Left lung (tissue), 10 donors: ENCODE results near the gene RASGEF1B. TPM values are rescaled to one million over a fixed set of nuclear protein-coding genes. Genes with fewer than 3 reads are reported as not detected.

Source experiments
- ATAC-seq: fragments of 200-7000 bp; cut with Tn5 transposase; one replicate; pipeline ENCODE4 v1.9.1; 2020; ENCODE audit warnings: moderate library complexity
- DNase-seq, 4 donors: peaks; one replicate each; pipeline ENCODE4 v3.0.0-alpha.2; 2013 to 2020
- H3K27ac ChIP-seq, 2 donors: fragments of 200-600 bp; sonication (generic) in 1 of 2; one replicate each; pipeline versions ENCODE4 v1.5.0 to v1.8.0; 2020 to 2021
- H3K27me3 ChIP-seq, 2 donors: fragments of 200-600 bp; sonication (generic) in 1 of 2; one replicate each; pipeline versions ENCODE4 v1.5.0 to v1.8.0; 2020 to 2021
- H3K36me3 ChIP-seq, 2 donors: fragments of 200-600 bp; sonication (generic) in 1 of 2; one replicate each; pipeline versions ENCODE4 v1.5.0 to v1.8.0; 2020 to 2021
- H3K4me1 ChIP-seq, 2 donors: fragments of 200-600 bp; one replicate each; pipeline ENCODE4 v1.8.0; 2021
- H3K4me3 ChIP-seq, 2 donors: fragments of 200-600 bp; sonication (generic) in 1 of 2; one replicate each; pipeline versions ENCODE4 v1.5.0 to v1.8.0; 2020 to 2021; ENCODE audit warnings: mild to moderate bottlenecking in 1 of 2
- H3K9me3 ChIP-seq, 2 donors: fragments of 200-600 bp; sonication (generic) in 1 of 2; one replicate each; pipeline versions ENCODE4 v1.5.0 to v1.8.0; 2020 to 2021
- intact Hi-C, 2 donors: fragments of 100-400 bp; cut with DNase I; formaldehyde crosslinking; loops; one replicate each; pipeline versions ENCODE4 v1.11.2 to v1.14.2; 2022
- polyA plus RNA-seq, 6 donors: library from polyadenylated mRNA; unstranded; fragments of 120-200 nt; gene quantifications; one replicate each; pipeline ENCODE4 v1.2.1, GENCODE V29; 2013; ENCODE audit not compliant: insufficient read length in 6 of 6
- total RNA-seq, 2 donors: library from RNA; stranded (reverse); fragmentation: NEBNext Ultra II Directional; extraction: Animal tissue kit (Norgen Biotek cat#: 25700); gene quantifications; one replicate each; pipeline ENCODE4 v1.2.1, GENCODE V29; 2021
- TF ChIP-seq, protein P1 (sequence below), 2 donors: fragments of 200-600 bp; sonication (generic) in 1 of 2; IDR thresholded peaks; one replicate each; pipeline versions ENCODE4 v1.5.0 to v1.8.0; 2021; ENCODE audit warnings: antibody characterized with exemption in 2 of 2
- donor health status: DM: no; HTN: yes; CAD: no.
- donor health status: DM: no; HTN: no; CAD: no.

The RASGEF1B gene
- total and polyA plus RNA-seq, 8 donors = 8.4 to 34.7 (median 12.5) TPM

DNA sequence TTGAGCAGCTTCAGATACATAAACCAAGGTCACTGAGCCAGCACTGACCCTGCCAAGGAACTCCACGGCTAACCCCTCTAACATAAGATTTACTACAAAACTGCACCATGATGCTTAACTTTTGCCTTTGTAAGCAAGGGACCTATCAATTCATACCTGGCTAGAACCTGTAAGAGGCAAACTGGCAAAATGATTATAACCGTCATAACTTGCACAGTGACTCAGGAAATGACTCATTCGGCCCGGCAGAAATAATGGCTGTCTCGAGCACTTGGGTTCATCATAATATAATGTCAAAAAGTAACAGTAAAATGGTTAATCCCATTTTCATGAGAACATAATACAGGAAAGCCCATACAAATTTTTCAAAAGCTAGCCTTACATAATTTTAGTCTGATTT, 17.2 kb downstream of the RASGEF1B start:
- TF ChIP-seq, protein P1, sequence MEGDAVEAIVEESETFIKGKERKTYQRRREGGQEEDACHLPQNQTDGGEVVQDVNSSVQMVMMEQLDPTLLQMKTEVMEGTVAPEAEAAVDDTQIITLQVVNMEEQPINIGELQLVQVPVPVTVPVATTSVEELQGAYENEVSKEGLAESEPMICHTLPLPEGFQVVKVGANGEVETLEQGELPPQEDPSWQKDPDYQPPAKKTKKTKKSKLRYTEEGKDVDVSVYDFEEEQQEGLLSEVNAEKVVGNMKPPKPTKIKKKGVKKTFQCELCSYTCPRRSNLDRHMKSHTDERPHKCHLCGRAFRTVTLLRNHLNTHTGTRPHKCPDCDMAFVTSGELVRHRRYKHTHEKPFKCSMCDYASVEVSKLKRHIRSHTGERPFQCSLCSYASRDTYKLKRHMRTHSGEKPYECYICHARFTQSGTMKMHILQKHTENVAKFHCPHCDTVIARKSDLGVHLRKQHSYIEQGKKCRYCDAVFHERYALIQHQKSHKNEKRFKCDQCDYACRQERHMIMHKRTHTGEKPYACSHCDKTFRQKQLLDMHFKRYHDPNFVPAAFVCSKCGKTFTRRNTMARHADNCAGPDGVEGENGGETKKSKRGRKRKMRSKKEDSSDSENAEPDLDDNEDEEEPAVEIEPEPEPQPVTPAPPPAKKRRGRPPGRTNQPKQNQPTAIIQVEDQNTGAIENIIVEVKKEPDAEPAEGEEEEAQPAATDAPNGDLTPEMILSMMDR (IDR thresholded peaks at IDR 0.05) = no peak
- Histone ChIP-seq H3K4me3 (no peak overlapping the region), H3K9me3 (no peaks in the 10 kb centered on the region), H3K27ac (no peak overlapping the region), H3K27me3 (no peaks in the 10 kb centered on the region), H3K4me1 (peaks cover 0 to 10% of the 10 kb centered on the region in 2 donors), H3K36me3 (peaks cover 0 to 83% of the 10 kb centered on the region in 2 donors)
- intact Hi-C loops = no loop called here
- no peak for DNase-seq
- ATAC-seq = no peak

- H3K4me3 ChIP-seq = no peak overlapping the region
- TF ChIP-seq, protein P1 (IDR thresholded peaks at IDR 0.05) = no peak
- peaks cover 0 to 10% of the 10 kb centered on the region in 2 donors for H3K4me1 ChIP-seq
- H3K27ac ChIP-seq = no peak overlapping the region
- no peaks in the 10 kb centered on the region for H3K9me3 ChIP-seq
- intact Hi-C loops = no loop called here
- peaks cover 0 to 81% of the 10 kb centered on the region in 2 donors for H3K36me3 ChIP-seq
- ATAC-seq = no peak
- H3K27me3 ChIP-seq = no peaks in the 10 kb centered on the region
- DNase-seq = no peak
These were observed 18.7 kb downstream of the RASGEF1B start for GRCh38 chr4:81453024-81453423.

DNA sequence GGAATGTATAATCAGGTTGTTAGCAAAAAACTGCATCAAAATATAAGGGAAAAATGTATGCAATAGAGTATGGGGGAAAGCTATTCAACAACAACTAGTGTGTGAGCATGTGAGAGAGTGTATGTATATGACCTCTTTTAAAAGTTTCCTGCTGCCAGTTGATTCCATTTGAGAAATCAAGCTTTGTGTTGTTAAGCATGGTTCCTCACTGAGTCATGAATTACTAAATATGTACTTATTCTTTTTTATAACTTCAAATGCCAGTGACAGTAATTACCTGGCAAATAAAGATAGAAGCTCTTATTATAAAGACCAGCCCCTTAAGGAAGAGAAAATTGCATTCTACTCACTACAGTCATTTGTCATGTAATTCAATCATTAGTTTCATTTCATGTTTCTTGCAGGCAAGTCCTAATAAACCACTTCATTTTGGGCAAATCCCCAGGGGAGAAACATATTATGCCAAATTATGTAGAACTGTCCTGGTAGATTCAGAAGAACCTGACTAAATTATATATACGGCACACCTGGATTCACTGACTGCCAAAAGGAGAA, 19.2 kb downstream of the RASGEF1B start:
- peak; percentile 70 for ATAC-seq
- TF ChIP-seq, protein P1 (IDR thresholded peaks at IDR 0.05) = no peak
- intact Hi-C loops = no loop called here

GRCh38 chr4:81449015-81449414, 22.7 kb downstream of the RASGEF1B start:
- no peak for DNase-seq
- no peak overlapping the region for H3K27ac ChIP-seq
- peaks cover 0 to 97% of the 10 kb centered on the region in 2 donors for H3K36me3 ChIP-seq
- ATAC-seq = no peak
- no peak overlapping the region for H3K4me3 ChIP-seq
- H3K27me3 ChIP-seq = no peaks in the 10 kb centered on the region
- TF ChIP-seq, protein P1 (IDR thresholded peaks at IDR 0.05) = no peak
- no peaks in the 10 kb centered on the region for H3K4me1 ChIP-seq
- H3K9me3 ChIP-seq = no peaks in the 10 kb centered on the region
- intact Hi-C loops = no loop called here

More for the DNA sequence above, 19.2 kb downstream of the RASGEF1B start:
- Histone ChIP-seq H3K27ac (no peak overlapping the region), H3K36me3 (peaks cover 0 to 85% of the 10 kb centered on the region in 2 donors), H3K4me3 (no peak overlapping the region), H3K4me1 (peaks cover 0 to 10% of the 10 kb centered on the region in 2 donors), H3K27me3 (no peaks in the 10 kb centered on the region), H3K9me3 (no peaks in the 10 kb centered on the region)
- no peak for DNase-seq

DNA sequence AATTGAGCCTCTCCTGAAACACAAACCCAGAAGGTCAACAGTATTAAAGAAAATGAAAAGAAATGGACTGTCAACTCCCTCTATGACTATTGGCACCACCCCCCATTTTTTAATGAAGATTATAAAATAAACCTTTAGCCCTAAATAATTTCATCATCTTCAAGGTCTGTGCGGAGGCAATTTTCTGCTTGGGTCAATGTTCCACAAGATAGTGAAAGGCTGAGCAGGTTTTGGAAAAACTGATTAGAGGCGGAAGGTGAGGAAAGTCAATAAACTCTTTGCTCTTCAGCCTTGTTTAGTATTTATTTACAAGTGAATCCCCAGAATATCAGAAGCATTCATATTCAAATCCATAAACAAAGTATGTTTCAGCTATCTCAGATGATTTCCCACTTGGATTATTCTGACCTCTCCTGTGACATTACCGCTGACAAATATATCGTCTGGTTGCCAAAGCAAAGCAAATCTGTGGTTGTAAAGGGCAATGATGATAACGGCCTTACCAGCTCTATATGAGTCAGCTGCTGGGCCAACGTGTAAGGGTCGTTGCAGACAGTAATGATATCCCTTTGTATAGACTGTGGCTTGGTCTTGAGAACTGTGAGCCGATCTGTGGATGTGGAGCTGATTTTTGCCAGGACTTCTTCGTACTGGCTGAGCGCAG, 24.0 kb downstream of the RASGEF1B start:
- ATAC-seq (no peak), DNase-seq (no peak)
- H3K4me1 ChIP-seq = no peaks in the 10 kb centered on the region
- no peaks in the 10 kb centered on the region for H3K27me3 ChIP-seq
- peaks cover 0 to 97% of the 10 kb centered on the region in 2 donors for H3K36me3 ChIP-seq
- no peak overlapping the region for H3K4me3 ChIP-seq
- no peak overlapping the region for H3K27ac ChIP-seq
- intact Hi-C loops = no loop called here
- TF ChIP-seq, protein P1 (IDR thresholded peaks at IDR 0.05) = no peak
- H3K9me3 ChIP-seq = no peaks in the 10 kb centered on the region
